IPS-15b (cell line): ENCODE measurements around the gene SPDYC.

Experiments
- H3K27me3 ChIP-seq: one replicate; pipeline ENCODE4 v1.6.1; 2013; ENCODE audit warnings: low read length; ENCODE audit not compliant: control insufficient read depth, insufficient read depth
- H3K36me3 ChIP-seq: one replicate; pipeline ENCODE4 v1.6.1; 2013; ENCODE audit warnings: low read length; ENCODE audit not compliant: control insufficient read depth, insufficient read depth
- H3K4me1 ChIP-seq: one replicate; pipeline ENCODE4 v1.6.1; 2013; ENCODE audit warnings: mild to moderate bottlenecking, low read length; ENCODE audit not compliant: control insufficient read depth, insufficient read depth
- H3K4me3 ChIP-seq: one replicate; pipeline ENCODE4 v1.5.1; 2013; ENCODE audit warnings: low read depth, low read length
- H3K9ac ChIP-seq: one replicate; pipeline ENCODE4 v1.6.1; 2013; ENCODE audit warnings: low read depth, mild to moderate bottlenecking, low read length
- H3K9me3 ChIP-seq: one replicate; pipeline ENCODE4 v1.6.1; 2013; ENCODE audit warnings: mild to moderate bottlenecking, low read length; ENCODE audit not compliant: control insufficient read depth, insufficient read depth

The SPDYC gene, protein sequence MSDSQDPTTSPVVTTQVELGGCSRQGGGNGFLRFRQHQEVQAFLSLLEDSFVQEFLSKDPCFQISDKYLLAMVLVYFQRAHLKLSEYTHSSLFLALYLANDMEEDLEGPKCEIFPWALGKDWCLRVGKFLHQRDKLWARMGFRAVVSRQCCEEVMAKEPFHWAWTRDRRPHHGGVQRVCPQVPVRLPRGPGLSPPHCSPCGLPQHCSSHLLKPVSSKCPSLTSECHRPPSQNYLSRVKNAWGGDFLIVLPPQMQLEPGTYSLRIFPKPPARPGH

DNA sequence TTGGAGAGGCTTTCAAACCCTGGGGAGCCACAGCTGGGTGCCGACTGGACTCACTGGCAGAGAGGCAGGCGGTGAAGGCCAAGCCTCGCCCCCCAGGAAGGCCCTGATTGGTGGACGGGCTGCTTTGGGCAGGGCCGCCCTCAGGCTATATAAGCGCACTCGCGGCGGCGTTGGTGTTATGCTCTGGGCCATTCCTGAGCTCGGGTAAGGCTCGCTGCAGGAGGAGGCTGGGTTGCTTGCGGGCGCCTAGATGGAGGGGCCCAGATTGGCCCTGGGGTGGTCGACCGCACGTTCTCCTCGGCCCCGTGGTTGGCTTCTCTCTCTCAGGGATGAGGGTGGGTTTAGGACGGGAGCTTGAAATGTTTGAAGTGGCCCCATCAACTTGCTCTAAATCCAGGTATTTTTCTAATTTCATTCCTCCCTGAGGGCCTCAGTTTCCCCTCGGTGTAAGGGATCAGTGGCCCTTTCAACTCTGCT is at the start of gene SPDYC:
TSS of gene SPDYC (plus strand) at position 176 of the 477 bp plus-strand sequence. CDS start 1,125 bp downstream, outside the sequence.
- Histone ChIP-seq H3K9me3 (no peaks in the 10 kb centered on the region), H3K4me1 (peaks cover 7% of the 10 kb centered on the region), H3K36me3 (no peaks in the 10 kb centered on the region), H3K27me3 (no peaks in the 10 kb centered on the region), H3K9ac (no peak within 1 kb of the TSS), H3K4me3 (no peak within 1 kb of the TSS)

GRCh38 chr11:65120831-65121230 is 49.2 kb upstream of the SPDYC start:
- Histone ChIP-seq H3K27me3 (no peaks in the 10 kb centered on the region), H3K4me3 (peak overlapping the region; percentile 100), H3K4me1 (no peaks in the 10 kb centered on the region), H3K36me3 (peaks cover 43% of the 10 kb centered on the region), H3K9me3 (no peaks in the 10 kb centered on the region), H3K9ac (no peak overlapping the region)

- Histone ChIP-seq H3K27me3 (no peaks in the 10 kb centered on the region), H3K4me3 (peak overlapping the region; percentile 100), H3K36me3 (peaks cover 44% of the 10 kb centered on the region), H3K4me1 (no peaks in the 10 kb centered on the region), H3K9ac (peak overlapping the region; percentile 98), H3K9me3 (no peaks in the 10 kb centered on the region)
Measured at GRCh38 chr11:65121447-65121864, 48.6 kb upstream of the SPDYC start.

- peak within 1 kb of the TSS; percentile 98 for H3K9ac ChIP-seq
- H3K27me3 ChIP-seq = no peaks in the 10 kb centered on the region
- no peaks in the 10 kb centered on the region for H3K4me1 ChIP-seq
- peak within 1 kb of the TSS; percentile 100 for H3K4me3 ChIP-seq
- peaks cover 49% of the 10 kb centered on the region for H3K36me3 ChIP-seq
- no peaks in the 10 kb centered on the region for H3K9me3 ChIP-seq
Measured at GRCh38 chr11:65121865-65122696, 48.0 kb upstream of the SPDYC start, which contains the start of the genes FAU and MRPL49. FAU (minus strand) TSS chr11:65122134; CDS start chr11:65121813, 321 bp downstream. MRPL49 (plus strand) TSS chr11:65122321; CDS start chr11:65122347, 26 bp downstream.

DNA sequence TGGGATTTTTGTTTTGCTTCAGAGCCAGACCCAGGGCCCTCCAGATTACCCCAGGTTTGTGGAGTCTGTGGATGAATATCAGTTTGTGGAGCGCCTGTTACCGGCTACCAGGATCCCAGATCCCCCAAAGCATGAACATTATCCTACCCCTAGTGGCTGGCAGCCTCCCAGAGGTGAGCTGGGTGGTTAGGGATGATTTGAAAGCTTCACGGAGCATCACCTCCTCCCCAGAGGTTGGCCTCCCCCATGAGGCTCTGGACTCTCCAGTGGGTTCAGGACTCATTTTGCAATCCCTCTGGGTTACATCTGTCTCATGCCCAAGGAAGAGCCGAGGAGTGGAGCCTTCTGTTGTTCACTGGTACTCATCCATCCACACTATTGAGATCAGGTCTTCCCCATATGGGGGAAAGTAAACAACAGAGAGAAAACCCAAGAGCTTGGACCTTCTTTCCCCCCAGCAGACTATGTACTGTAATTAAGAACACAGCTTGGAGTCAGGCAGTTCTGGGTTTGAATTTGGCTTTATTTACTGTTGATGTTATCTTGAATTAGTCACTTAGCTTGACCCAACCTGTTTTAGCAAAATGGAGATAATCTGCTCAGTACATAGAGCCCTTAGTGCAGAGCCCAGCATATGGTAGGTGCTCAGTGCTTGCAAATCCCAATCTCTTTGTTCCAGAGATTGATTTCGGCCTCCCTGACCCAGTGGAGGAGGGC is 45.4 kb upstream of the SPDYC start:
- no peaks in the 10 kb centered on the region for H3K27me3 ChIP-seq
- no peaks in the 10 kb centered on the region for H3K9me3 ChIP-seq
- peaks cover 58% of the 10 kb centered on the region for H3K36me3 ChIP-seq
- H3K4me1 ChIP-seq = no peaks in the 10 kb centered on the region
- H3K4me3 ChIP-seq = no peak overlapping the region
- H3K9ac ChIP-seq = no peak overlapping the region

DNA sequence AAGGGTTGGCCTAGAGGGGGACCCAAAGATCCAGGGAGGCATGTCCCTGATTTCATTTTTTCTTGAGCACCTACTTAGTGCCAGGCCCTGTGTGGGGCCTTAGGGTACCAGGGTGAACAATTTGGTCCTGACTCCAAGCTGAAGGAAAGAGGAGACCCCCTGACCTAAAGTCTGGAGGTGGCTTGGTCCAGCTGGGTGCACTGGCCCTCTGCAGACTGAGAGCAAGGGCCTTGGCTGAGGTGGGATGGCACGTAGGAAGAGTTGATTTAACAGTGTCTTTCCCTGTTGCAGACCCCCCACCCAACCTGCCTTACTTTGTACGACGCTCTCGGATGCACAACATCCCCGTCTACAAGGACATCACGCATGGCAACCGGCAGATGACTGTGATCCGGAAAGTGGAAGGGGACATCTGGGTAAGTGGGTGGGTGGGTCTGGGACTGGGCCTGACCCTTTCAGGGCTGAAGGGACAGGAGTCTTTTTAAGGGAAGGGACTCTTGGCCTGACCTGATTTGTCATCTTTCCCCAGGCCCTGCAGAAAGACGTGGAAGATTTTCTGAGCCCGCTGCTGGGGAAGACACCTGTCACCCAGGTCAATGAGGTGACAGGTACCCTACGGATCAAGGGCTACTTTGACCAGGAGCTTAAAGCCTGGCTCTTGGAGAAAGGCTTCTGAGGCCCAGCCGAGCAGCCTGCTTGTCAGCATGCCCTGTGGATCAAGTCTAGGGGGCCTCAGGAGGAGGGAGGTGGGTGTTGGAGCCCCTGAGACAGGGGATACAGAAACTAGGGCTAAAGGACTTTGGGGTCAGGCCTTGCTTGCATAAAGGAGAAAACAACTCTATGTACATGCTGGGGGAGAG is 44.6 kb upstream of the SPDYC start:
- H3K4me3 ChIP-seq = no peak overlapping the region
- no peaks in the 10 kb centered on the region for H3K4me1 ChIP-seq
- H3K9me3 ChIP-seq = no peaks in the 10 kb centered on the region
- no peaks in the 10 kb centered on the region for H3K27me3 ChIP-seq
- peaks cover 58% of the 10 kb centered on the region for H3K36me3 ChIP-seq
- H3K9ac ChIP-seq = no peak overlapping the region

DNA sequence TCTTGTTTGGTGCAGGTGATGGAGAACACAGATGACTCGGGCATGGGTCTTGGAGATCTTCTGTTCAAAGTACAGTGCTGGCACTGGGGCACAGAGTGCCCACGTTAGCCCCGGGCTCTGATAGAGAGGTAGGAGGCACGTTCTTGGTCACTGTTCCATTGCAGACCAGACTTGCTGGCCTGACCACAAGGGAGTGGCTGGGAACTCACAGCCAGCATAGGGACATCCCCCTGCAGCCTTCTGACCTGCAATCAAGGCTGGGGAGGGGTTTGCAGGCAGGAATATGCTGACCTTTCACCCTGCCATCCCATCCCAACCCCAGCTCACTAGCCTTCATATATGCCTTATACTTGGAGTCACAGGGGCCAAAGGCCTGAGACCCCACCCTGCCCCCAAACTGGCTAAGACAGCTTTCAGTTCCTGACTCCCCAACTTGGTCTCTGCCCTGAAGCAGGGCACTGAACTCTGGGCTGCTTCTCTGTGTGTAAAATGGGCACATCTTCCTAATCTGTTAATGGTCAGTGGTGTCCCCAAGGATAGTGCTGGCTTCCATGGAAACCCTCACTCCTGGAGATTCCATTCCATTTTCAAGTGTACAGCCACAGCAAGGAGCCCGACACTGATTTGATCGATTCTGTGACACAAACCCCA is 43.3 kb upstream of the SPDYC start:
- peaks cover 64% of the 10 kb centered on the region for H3K36me3 ChIP-seq
- no peak overlapping the region for H3K9ac ChIP-seq
- H3K9me3 ChIP-seq = no peaks in the 10 kb centered on the region
- no peak overlapping the region for H3K4me3 ChIP-seq
- no peaks in the 10 kb centered on the region for H3K4me1 ChIP-seq
- no peaks in the 10 kb centered on the region for H3K27me3 ChIP-seq

- Histone ChIP-seq H3K27me3 (no peaks in the 10 kb centered on the region), H3K4me1 (no peaks in the 10 kb centered on the region), H3K4me3 (no peak overlapping the region), H3K9ac (no peak overlapping the region), H3K9me3 (no peaks in the 10 kb centered on the region), H3K36me3 (peaks cover 73% of the 10 kb centered on the region)
Measured at GRCh38 chr11:65127473-65128181, 42.4 kb upstream of the SPDYC start.

DNA sequence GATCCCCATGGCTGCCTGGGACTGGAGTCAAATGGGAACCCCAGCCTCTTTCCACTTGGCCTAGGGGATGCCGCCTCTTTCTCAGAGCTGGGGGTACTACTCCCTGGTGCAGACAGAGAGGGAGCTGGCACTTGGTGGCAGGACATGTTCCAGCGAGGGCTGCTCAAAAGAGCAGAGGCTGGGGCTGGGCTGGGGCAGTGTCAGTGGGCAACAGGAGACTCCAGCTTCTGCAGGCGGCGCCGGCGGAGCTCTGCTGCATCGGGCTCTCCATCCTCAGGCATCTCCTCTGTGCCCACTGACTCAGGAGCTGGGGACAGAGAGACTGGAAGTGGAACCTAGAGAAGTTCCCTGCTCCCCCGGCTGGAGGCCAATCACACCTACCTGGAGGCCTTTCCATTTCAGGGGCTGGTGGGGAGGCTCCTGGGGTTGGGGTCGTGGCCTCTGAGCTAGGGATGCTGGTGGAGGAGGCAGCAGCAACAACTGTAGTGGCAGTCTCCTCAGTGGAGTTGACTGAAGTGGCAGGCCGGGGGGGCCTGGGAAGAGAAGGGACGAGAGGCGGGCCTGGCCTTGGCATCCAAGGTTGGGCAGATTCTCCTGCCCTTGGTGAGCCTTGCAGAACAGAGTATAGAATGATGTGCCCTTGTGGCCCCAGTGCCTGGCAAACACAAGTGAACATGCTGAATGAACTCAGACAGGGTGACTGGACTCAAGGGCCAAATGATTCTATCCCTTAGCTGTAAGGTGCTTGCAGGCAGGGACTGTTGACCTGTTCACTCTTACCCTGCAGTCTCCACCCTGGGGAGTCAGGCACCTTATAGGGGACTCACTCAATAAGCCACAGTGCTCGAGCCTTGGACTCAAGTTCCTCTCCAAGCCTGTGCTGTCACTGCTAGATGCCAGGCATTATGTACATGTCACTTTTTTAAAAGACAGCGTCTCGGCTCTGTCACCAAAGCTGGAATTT is 41.6 kb upstream of the SPDYC start:
- Histone ChIP-seq H3K4me1 (no peaks in the 10 kb centered on the region), H3K9me3 (no peaks in the 10 kb centered on the region), H3K27me3 (no peaks in the 10 kb centered on the region), H3K9ac (no peak overlapping the region), H3K36me3 (peaks cover 78% of the 10 kb centered on the region), H3K4me3 (no peak overlapping the region)
